Inflammatory macrophage (primary cell): ENCODE data around the gene ERCC5.

ENCODE experiments used
- DNase-seq, 2 donors: peaks; one replicate each; pipeline ENCODE4 v3.0.0-alpha.2; 2020 to 2022

ERCC5 gene

DNA sequence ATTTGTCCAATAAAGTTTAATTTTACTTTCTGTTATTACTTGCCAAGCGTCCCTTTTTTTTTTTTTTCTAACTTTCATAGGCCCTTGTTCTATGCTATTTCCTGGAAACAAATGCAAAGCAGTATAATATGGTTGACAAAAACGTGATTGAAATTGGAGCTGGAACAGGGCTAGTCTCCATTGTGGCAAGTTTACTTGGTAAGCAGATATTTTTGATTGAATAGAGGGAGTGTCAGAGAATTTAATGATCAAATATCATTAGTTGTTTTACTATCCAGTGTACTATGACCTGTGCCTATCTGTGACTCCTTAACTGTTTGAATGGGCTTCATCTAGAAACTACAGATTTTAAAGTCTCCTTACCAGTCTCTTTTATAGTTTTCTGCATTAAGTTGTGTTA lies 46.7 kb downstream of the ERCC5 start:
- no peak for DNase-seq

DNA sequence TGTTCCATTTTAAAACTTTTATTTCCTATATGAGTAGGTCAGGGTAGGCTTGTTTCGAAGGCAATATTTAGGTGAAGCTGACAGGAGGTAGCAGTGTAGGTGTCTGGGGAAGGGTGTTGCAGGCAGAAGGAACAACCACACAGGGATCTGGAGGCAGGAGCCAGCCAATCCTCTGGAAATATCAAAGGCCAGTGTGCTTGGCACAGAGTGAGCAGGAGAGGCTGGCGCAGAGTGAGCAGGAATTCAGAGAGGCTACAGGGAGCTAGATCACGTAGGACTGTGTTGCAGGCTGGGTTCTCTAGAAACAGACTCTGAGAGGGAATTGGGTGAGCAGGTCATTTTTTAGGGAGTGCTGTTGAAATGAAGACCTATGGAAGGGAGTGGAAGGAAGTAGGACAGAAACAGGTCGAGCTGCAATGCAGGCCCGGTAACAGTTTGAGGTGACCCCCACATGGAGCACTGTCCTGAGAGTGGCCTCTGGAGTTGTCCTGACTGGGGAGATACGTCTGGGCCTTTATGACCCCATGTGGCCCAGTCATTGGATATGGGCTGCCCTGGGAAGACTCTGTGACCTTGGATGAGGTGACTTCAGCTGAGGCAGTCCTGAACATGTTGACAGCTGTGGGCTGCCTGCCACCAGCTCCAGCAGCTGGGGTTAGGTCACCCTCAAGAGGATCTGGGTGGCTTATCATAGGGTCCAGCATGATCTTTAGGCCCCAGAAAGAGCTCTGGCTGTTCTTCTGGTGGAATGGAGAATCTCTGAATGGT lies 51.7 kb downstream of the ERCC5 start:
- DNase-seq = no peak

DNA sequence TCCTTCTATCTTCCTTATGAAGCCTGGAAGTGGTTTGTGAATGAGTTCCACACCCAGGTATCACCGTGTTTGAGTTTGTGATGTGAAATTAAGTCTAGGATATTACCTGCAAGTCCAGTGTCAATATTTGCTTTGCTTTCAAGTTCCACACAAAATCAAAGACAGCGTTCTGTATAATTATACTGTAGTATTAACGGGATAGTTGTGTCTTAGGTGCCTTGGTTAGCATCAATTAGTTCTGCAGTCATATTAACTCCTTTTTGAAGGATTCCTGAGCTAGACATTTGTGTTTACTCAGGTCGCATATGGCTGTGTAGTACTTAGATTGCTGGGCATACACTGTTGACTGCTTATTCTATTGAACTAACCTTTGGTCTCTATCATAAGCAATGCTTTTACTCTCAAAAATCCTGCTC lies 54.4 kb downstream of the ERCC5 start:
- DNase-seq = no peak

DNA sequence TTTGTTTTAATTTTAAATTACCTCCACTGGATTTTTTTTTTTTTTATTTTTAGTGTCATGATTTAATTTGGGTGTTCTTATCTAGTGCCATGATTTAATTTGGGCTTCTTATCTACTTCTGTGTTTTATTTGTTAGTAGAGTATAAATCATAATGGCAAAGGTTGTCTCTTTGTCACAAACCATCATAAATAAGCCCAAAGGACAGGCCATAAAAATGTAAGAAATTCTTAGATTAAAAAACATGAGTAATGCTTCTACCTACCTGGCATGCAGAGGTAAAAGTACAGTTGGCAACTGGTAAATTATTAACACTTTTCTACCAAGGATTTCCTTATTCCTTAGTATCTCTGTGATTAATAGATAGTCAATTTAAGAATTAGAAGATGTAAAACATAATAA lies 55.2 kb downstream of the ERCC5 start:
- DNase-seq = no peak

DNA sequence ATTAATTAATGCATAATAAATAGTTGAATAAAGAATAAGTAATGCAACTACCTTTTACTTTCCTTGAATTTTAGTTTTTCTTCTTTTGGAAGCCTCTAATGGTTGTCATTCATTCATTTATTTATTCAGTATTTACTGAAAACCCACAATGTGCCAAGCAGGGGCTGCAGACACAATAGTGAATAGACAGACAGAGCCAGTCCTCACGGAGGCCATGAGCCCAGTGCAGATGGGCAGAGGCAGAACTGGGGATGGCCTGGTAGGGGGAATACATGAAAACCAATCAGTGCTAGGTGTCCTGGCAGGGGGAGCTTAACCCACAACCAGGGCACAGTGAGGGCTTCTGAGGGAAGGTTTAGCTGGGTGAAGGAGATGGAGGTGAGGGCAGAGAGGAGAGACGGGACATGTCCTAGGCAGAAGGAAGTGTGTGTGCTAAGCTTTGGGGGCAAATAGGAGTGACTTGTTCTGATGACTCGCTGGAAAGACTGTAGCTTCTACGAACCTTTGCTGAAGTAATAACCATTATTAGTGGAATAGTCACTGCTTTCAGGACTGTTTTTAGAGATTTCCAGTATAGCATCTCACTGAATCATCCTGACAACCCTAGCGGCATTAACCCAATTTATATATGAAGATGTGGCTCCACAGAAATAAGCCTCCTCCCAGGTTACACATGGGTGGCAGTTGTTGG lies 55.9 kb downstream of the ERCC5 start:
- no peak for DNase-seq

DNA sequence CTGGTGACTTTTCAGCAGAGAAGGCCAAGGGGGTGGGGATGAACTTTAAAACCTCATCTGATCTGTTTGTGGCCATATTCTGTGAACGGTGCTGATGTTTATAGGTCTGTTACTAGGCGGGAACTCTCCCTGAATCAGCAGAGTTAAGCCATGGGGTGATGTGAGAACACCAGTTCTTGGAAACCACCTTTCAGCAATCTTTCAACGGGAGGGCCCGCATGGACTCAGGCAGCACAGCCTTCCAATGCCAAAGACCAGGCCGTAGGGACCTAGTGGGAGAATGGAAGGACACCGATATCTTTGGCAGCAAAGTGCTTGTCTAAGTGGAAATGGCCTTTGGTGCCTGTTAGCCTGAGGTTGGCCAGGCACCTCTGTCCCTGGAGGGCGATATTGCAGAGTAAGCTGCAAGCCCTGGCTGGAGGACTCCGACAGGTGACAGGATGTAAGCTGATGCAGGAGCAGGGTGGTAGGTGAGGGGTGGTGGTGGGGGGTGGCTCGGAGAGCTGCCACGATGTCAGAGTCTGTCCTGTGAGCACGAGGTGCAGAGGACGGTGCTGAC lies 57.0 kb downstream of the ERCC5 start:
- DNase-seq = no peak

DNA sequence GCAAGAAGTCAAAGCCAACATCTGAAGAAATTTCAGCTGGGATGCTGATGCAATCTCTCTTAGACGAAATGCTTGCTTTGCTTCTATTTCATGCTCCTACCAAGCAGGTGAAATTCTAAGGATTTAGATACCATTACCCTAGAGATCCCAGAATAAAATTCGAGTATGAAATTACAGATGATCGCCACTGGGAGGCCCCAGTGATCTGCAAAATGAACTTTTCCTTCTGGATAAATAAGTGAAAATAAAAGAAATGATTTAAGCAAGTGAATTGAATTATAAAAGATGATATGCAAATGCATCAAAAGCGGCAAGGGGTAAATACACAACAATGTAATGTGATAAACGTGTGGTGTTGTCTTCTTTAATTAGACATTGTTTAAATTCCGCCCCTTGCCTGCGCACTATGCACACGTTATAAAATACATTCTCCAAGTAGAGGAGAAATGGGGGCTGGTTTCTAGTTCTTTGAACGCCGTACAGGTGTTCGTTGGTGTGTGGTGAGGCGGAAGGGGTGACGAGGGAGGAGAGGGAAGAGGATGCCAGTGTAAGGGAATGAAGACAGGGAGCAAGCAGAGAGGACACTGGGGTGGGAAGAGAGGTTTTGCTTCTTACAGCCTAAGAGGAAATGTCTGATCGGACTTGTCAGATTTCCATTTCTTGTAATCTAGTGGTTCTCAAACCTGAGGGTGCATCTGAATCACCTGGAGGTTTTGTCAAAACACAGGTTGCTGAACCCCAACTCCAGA lies 58.0 kb downstream of the ERCC5 start:
- peak in 1 of 2 donors; percentile 8 for DNase-seq

DNA sequence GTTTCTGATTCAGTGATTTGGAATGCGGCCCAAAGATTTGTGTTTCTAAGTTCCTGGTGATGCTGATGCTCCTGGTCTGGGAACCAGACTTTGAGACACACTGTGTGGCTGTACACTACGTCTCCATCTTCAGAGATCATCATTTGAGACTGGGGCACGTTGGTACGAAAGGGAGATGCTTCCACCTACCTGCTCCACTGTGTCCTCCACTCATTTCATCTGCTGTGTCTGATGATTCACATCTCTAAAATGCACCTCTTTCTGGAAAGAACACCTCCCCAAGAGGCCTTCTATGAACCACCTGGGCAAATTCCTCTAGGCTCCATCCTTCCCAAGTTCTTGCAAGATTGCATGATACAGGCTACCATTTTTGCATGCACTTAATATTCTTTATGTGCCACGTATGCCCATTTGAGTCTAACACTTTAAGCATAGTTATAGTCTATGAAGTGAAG lies 58.6 kb downstream of the ERCC5 start:
- DNase-seq = no peak

DNA sequence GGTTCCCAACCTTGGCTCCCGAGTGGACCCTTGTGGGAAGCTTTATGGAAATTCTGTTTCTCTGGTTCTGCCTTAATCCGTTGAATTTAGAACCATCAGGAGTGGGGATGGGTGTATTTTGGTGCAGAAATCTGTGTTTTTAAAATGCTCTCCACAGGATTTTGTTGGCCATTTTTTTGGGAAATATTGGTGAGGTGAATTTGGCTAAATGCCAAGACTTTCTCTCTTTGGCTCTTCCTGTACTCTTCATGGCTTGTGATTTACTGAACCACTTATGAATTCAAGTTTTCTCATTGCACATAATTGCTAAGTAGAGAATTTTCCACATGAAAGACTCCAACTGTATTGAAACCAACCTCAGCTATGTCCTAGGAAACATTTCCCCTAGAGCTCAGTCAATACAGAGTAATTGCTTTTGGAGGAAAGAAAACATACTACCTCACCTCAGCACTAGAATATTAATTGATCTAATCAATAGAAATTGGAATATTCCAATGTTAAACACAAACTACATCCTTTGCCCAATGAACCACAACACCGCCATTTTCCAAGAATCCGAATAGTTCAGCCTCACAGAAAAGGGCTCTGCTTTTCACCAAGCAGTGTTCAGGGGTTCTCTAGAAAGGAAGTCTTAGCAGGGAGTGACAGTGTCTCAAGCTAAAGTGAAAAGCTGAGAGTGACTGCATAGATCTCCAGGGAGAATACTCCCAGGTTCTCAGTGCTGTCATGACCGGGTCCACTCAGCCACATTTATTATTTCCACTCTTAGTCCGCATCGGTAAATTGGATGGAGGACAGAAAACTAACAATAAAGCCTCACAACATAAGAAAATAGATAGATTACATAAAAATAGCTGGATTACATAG lies 60.3 kb downstream of the ERCC5 start:
- DNase-seq = no peak

DNA sequence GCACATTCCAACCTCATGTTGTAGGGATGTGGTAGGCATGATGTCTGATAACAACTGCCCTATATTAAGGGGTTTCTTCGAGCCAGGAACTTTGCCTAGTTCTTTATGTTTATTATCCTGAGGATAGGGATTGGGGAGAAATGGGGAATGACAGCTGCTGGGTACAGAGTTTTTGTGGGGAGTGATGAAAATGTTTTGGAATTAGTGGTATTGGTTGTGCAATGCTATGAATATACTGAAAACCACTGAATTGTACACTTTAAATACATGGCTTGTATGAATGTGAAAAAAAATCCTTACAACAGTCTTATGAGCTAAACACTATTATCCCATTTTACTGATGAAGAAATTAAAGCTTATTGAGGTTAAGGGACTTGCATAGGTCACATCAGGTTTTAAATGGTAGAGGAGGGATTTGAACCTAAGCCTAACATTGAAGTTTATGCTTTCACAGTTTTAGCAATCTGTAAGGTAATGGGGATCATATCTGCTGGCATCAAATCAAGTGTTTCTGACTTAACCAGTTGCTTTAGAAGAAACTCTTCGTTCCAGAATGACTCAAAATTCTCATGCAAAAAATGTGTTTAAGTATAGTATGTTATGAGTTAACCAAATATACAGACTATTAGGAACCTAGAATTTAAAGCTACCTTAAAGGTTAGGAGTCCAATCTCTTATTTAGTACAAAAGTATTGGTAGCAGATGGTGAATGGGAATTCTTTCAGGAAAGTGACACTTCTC lies 61.4 kb downstream of the ERCC5 start:
- no peak for DNase-seq

DNA sequence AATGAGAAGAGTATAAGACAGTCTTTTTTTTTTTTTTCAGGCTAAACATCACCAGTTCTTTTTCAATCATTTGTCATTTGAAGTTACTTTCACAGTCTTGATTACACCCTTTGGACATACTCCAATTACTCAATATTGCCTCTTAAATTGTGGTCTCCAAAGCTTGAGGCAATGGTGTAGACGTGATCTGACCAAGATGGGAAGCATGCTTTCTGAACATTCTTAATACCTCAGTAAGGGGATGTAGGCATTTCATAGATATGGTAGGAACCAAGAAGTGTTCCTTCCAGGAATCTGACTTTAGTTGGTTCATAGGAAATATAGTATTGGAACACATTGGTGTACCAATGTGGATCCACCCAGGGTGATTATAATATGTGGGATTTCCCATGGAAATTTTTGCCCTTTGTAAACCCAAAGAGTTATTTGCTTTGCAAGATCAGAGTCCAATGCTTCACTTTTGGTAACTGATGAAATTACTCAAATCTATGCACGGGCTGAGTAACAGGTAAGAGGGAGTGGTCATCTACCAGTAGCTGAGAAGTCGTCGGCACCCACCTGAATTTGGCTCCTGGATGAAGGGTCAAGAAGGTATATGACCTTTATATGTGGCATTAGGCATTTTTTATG lies 62.2 kb downstream of the ERCC5 start:
- DNase-seq = no peak

DNA sequence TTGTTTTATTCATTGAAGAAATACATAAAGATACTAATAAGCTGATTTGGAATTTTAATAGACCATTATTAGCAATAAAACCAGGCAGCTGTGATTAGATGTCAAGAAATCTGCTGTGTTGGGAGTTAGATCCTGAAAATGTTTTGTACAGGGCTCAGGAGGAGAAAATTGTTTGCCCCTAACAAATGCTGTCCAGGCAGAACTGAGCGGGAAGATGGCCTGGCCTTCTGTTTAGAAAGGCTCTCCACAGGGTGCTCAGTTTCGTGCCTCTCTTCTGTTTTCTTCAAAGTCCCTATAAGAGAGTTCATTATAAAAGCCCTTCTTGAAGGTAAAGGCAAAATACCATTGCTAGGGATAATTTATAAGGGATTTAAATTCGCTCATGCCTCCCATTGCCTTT lies 64.1 kb downstream of the ERCC5 start:
- no peak for DNase-seq

DNA sequence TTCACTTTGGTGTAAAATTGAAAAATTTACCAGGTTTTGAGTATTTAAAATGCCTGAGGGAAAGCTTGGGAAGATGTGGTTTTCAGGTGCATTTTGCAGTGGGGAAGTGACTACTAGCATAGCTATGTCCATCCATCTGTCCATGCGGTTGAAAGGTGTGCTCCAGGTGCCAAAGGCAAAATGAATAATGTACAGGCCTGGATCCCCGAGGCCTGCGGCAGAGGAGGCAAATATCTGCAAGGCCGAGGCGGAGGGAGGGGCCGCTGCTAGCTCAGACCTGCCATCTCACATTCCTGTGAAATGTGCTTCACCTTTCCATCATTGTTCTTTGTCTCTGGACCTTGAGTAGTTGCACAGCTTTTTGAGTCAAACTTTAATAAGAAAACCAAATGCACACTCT lies 65.5 kb downstream of the ERCC5 start:
- no peak for DNase-seq

DNA sequence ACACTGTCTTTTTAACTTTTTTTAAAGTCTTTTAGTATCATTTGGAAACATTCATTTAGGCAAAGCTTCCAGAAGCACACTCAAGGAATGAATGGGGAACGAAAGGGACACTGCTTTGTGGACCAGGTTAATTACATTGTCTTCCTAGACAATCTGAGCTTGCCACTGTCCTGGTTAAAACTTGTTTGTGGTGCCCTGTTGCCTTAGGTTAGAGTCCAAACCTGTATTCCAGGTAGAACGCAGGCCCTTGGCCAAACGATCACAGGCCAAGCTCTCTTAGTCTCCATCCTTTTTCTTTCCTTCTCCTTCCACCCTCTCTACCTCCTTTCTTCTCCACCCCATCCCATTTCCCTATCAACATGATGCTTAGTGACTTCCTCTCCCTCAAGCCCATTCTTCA lies 66.8 kb downstream of the ERCC5 start:
- no peak for DNase-seq

DNA sequence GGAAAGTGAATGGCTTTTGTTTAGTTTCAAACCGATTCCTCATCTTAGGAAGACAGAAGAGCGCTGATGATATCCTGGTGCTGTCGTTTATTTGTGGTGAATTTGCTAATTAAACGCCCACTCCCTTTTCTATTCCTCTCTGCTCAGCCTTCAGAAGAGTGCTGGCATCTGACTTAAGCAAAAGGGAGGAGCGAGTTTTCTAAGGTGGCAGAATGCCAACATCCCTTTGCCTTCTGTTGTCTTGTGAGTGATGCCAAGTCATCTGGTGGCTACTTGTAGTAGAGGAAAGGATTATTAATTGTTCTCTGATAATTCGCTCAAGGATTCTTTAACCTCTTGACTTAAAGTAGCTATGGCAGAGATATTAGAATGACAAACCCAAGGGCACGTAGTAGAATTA lies 68.1 kb downstream of the ERCC5 start:
- DNase-seq = peak in 1 of 2 donors; percentile 2

DNA sequence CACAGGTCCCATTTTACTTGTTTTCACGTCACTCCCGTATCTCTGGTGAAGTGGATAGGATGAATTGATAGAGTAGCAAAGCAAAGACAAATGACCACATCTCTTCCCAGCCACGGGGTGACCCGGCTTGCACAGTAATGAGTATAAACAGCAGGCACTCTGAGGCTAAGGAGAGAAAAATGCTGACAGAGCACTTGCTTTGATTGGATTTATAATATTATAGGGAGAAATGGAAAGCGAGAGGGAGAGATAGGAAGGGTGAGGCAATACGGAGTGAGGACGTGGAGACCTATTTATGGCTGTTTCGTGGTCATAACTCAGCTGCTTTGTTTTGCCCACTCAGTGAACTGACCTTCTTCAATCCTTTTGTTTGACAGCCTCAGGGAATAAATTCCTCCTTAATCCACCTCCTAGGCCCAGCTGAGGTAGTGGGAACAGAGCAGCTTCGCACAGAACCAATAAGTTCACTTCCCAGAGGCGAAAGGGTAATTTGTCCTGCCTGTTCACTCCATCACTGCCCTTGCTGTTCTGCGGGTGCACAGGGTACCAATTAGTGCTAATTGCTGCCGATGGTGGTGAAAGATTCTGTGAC lies 68.6 kb downstream of the ERCC5 start:
- DNase-seq = no peak

DNA sequence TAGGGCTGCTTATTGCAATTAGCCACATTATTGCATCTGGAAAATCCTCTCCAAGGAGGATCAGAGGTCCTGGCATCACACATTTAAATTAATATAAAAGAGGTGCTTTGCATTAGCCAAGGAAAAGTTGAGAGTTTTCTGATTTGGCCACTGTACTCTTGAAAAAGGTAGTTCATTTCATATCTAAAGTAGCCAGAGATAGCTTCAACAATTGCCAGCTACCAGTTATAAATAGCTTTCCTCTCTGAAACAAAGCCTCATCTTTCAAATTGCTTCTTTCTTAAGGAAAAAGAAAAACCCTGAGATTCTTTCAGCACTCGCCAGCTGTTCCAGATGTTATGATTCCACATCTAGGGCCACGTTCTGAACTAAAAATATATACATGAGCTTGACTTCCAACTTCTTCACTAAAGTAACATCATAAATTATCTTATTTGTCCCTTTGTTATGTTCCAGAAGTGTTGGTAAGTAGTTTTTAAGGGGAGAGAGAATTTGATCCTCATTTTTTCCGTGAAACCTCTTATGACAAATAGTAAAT lies 69.6 kb downstream of the ERCC5 start:
- no peak for DNase-seq

DNA sequence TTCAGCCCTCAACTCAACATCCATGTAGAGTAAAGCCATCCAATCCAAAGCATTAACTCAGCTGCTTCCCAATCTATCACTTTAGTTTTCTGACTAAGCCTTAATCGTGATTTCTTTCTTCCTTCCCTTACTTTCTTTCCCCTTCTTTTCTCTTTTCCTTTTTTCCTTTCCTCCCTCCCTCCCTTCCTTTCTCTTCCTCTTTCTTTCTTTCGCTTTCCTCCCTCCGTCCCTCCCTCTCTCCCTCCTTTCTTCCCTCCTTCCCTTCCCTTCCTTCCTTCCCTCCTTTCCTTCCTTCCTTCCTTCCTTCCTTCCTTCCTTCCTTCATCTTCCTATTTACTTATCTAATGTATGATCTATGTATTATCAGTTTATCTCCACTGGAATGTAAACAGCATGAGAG lies 71.2 kb downstream of the ERCC5 start:
- DNase-seq = no peak

DNA sequence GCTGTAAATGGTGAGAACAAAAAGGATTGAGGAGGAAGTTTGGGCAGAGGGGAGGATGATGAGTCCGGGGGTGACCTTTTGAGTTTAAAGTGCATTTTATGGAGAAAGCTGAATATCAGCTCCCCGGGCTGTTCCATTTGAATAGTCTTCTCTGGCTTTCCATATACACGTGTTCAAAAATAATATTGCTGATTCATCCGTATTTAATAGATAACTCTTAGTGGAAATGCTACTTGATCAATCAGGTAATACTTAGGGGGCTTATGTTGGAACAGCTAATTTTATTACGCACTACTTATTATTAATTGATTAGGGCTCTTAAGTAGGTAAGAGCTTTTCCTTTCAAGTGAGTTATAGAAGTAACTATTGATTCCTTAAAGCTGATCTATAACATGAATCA lies 76.4 kb downstream of the ERCC5 start:
- no peak for DNase-seq
